Measurements from ENCODE around the gene PML.
"Not testable (repeated sequence)": the region's sequence is repeated elsewhere in the genome, so short reads cannot be mapped to it uniquely, and the experiment has no call there.

The PML gene

DNA sequence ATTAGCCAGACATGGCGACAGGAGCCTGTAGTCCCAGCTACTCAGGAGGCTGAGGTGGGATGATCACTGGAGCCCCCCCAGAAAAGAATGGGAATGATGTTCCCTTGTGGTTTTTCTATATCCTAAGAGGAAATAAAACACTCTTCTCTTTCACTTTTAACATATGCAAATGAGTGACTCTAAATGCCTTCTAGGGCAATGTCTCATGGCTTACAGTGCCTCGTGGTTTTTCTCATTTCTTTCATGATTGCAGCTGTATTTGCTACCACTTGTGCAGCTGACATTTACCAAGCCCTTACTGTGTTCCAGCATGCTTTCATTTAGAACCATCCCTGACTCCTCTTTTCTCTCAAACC, 28.8 kb upstream of the PML start:
- H3K4me3 ChIP-seq (ENCODE audit: low read length): no peak overlapping the region
- peak; percentile 71 for DNase-seq (ENCODE audit: low read depth)
- TF ChIP-seq, protein P1, sequence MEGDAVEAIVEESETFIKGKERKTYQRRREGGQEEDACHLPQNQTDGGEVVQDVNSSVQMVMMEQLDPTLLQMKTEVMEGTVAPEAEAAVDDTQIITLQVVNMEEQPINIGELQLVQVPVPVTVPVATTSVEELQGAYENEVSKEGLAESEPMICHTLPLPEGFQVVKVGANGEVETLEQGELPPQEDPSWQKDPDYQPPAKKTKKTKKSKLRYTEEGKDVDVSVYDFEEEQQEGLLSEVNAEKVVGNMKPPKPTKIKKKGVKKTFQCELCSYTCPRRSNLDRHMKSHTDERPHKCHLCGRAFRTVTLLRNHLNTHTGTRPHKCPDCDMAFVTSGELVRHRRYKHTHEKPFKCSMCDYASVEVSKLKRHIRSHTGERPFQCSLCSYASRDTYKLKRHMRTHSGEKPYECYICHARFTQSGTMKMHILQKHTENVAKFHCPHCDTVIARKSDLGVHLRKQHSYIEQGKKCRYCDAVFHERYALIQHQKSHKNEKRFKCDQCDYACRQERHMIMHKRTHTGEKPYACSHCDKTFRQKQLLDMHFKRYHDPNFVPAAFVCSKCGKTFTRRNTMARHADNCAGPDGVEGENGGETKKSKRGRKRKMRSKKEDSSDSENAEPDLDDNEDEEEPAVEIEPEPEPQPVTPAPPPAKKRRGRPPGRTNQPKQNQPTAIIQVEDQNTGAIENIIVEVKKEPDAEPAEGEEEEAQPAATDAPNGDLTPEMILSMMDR (IDR thresholded peaks at IDR 0.05; ENCODE audit: insufficient read depth, low read depth, low read length, missing control alignments): no peak

DNA sequence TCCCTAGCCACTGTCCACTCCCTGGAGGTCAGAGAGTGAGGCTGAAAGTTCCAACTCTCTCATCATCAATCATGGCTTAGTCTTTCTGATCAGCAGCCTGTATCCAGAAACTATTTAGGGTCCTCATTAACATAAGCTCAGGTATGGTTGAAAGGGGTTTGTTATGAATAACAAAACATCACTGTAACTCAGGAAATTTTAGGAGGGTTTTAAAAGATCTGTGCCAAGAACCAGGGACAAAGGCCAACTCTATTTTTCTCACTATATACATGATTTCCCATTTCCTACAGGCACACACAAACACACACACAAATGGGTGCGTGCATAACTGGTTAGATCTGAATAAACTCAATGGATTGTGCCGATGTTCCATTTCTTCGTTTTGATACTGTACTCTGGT, 26.1 kb upstream of the PML start:
- H3K4me3 ChIP-seq (ENCODE audit: low read length): no peak overlapping the region
- DNase-seq (ENCODE audit: low read depth): no peak
- TF ChIP-seq, protein P1 (IDR thresholded peaks at IDR 0.05; ENCODE audit: insufficient read depth, low read depth, low read length, missing control alignments): no peak

DNA sequence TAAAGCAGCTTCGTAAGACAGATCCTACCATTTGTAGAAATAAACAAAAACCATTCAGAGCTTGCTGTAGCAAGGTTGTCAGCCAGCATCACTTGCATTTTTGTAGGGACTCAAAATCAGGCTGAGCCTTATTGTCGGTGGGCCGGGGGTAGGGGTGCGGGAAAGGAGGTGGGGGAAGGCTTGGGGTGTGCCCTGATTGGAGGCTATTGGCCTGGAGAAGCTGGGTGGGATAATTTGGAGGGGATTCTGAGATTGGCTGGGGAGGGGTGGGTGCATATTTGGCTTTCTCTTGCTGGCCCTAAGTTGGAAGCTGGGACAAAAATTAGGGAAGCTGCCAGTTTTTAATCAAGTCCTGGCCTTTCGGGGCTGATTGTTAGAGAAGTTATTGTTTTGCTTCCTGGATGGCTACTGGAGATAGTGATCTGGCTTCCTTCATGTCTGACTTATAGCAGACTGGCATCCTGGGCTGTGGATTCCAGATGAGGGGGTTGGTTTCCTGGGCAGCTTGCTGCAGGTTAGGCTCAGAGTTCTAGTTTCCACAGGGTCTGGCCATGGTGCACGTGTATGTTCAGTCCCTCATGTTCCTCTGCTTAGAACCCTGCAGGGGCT, 25.3 kb upstream of the PML start:
- TF ChIP-seq, protein P1 (IDR thresholded peaks at IDR 0.05; ENCODE audit: insufficient read depth, low read depth, low read length, missing control alignments): no peak
- DNase-seq (ENCODE audit: low read depth): no peak

DNA sequence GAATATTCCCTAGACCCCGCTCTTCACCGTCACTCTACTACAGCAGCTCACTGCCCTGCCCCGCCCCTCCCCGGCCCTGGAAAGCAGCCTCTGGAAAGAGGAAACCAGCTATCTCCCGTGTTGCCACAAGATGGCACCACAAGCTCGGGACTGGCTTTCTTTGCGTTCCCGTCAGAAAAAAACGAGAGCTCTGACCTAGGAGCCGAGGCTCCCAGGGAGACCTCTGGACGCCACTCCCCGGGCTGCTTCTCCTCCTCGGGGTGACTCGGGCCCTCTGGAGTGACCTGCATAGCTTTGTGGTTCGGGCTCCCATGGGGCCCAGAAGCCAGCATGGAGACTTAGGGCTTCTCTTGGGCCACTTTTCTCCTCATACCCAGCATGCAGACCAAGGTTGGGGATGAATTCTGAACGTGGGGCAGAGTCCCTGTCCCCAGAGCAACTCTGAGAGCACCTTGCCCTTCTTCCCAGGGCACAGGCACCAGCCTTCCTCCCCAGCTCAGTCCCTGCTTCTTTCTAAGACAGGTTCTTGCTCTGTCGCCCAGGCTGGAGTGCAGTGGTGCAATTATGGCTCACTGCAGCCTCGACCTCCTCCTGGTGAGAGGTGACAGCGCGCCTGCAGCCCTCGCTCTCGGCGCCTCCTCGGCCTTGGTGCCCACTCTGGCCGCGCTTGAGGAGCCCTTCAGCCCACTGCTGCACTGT, 21.4 kb upstream of the PML start:
- H3K4me3 ChIP-seq (ENCODE audit: low read length): no peak overlapping the region
- TF ChIP-seq, protein P1 (IDR thresholded peaks at IDR 0.05; ENCODE audit: insufficient read depth, low read depth, low read length, missing control alignments): peak; percentile 89

More for the DNA sequence above, 25.3 kb upstream of the PML start:
- no peak overlapping the region for H3K4me3 ChIP-seq (ENCODE audit: low read length)

DNA sequence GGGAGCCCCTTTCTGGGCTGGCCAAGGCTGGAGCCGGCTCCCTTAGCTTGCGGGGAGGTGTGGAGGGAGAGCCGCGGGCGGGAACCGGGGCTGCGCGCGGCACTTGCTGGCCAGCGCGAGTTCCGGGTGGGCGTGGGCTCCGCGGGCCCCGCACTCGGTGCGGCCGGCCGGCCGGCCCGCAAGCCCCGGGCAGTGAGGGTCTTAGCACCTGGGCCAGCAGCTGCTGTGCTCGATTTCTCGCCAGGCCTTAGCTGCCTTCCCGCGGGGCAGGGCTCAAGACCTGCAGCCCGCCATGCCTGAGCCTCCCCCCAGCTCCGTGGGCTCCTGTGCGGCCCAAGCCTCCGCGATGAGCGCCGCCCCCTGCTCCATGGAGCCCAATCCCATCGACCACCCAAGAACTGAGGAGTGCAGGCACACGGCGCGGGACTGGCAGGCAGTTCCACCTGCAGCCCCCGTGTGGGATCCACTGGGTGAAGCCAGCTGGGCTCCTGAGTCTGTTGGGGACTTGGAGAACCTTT, 20.8 kb upstream of the PML start:
- H3K4me3 ChIP-seq (ENCODE audit: low read length): not testable (repeated sequence)

More for the DNA sequence above, 21.4 kb upstream of the PML start:
- DNase-seq (ENCODE audit: low read depth): peak; percentile 84

DNA sequence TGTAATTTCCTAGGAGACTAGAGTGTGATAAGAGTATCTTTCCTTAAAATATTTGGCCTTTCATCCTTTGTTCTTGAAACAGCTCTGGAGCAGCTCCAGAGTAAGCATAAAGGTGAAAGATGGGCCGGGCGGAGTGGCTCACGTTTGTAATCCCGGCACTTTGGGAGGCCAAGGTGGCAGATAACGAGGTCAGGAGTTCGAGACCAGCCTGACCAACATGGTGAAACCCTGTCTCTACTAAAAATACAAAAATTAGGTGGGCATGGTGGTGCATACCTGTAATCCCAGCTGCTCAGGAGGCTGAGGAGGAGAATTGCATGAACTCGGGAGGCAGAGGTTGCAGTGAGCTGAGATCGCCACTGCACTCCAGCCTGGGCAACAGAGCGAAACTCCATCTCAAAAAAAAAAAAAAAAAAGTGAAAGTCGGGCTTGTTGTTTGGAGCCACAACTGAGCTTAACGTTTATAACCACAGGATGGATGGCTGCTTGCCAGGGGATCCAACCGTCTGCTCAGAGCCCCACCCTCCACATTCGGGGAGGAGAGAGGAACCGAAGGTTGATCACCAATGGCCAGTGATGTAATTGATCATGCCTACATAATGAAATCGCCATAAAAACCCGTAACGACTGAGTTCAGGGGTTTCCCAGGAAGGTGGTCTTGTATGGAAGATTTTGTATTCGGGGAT, 18.9 kb upstream of the PML start:
- DNase-seq (ENCODE audit: low read depth); H3K4me3 ChIP-seq (ENCODE audit: low read length): not testable (repeated sequence)

More for the DNA sequence above, 20.8 kb upstream of the PML start:
- DNase-seq (ENCODE audit: low read depth): not testable (repeated sequence)

DNA sequence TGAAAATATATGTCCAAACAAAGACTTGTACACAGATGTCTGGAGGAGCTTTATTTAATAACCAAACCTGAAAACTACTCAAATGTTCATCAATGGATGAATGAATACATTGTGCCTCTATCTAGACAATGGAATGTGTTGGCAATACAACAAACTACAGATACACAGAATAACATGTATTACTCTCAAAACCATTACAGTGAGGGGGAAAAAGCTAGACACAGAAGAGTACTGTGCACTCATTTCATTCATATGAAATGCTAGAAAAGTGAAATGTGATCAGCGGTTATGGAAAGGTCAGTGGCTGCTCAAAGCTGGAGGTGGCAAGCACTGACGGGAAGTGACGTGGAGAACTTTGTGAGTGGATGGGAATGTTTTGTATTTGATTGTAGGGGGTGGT, 15.6 kb upstream of the PML start:
- H3K4me3 ChIP-seq (ENCODE audit: low read length): no peak overlapping the region
- TF ChIP-seq, protein P1 (IDR thresholded peaks at IDR 0.05; ENCODE audit: insufficient read depth, low read depth, low read length, missing control alignments): no peak
- DNase-seq (ENCODE audit: low read depth): no peak

Measured in epithelial cell of esophagus (primary cell).